ENCODE data around the gene ZFHX3.

The ZFHX3 gene

GRCh38 chr16:72969146-72969545 is 78.8 kb downstream of the ZFHX3 start:
- no peak for TF ChIP-seq CTCF (IDR thresholded peaks at IDR 0.05; ENCODE audit: low read depth, low read length)
- DNase-seq (ENCODE audit: low read depth in 2 of 2): no peak
- no peak overlapping the region for H3K4me3 ChIP-seq (replicated peaks in 1 of 2; ENCODE audit: low read depth in 2 of 2, low read length in 2 of 2)

GRCh38 chr16:72967941-72968340 is 80.0 kb downstream of the ZFHX3 start:
- DNase-seq (ENCODE audit: low read depth in 2 of 2): no peak
- no peak for TF ChIP-seq CTCF (IDR thresholded peaks at IDR 0.05; ENCODE audit: low read depth, low read length)
- H3K4me3 ChIP-seq (replicated peaks in 1 of 2; ENCODE audit: low read depth in 2 of 2, low read length in 2 of 2): no peak overlapping the region

- H3K4me3 ChIP-seq (replicated peaks in 1 of 2; ENCODE audit: low read depth in 2 of 2, low read length in 2 of 2): no peak overlapping the region
- DNase-seq (ENCODE audit: low read depth in 2 of 2): peak; percentile 41 to 47
- no peak for TF ChIP-seq CTCF (IDR thresholded peaks at IDR 0.05; ENCODE audit: low read depth, low read length)
Measured at GRCh38 chr16:72963533-72964315, 84.2 kb downstream of the ZFHX3 start.

GRCh38 chr16:72962347-72962746 is 85.6 kb downstream of the ZFHX3 start:
- no peak for TF ChIP-seq CTCF (IDR thresholded peaks at IDR 0.05; ENCODE audit: low read depth, low read length)
- no peak overlapping the region for H3K4me3 ChIP-seq (replicated peaks in 1 of 2; ENCODE audit: low read depth in 2 of 2, low read length in 2 of 2)
- DNase-seq (ENCODE audit: low read depth in 2 of 2): no peak

- no peak for DNase-seq (ENCODE audit: low read depth in 2 of 2)
- no peak overlapping the region for H3K4me3 ChIP-seq (replicated peaks in 1 of 2; ENCODE audit: low read depth in 2 of 2, low read length in 2 of 2)
- no peak for TF ChIP-seq CTCF (IDR thresholded peaks at IDR 0.05; ENCODE audit: low read depth, low read length)
Measured at GRCh38 chr16:72961863-72962262, 86.1 kb downstream of the ZFHX3 start.

- TF ChIP-seq CTCF (IDR thresholded peaks at IDR 0.05; ENCODE audit: low read depth, low read length): peak; percentile 46
- H3K4me3 ChIP-seq (replicated peaks in 1 of 2; ENCODE audit: low read depth in 2 of 2, low read length in 2 of 2): no peak overlapping the region
- DNase-seq (ENCODE audit: low read depth in 2 of 2): peak; percentile 23 to 39
Measured at GRCh38 chr16:72961115-72961832, 86.7 kb downstream of the ZFHX3 start.
